HepG2 (cell line): ENCODE results near the gene CAPN14. TPM values are rescaled to one million over a fixed set of nuclear protein-coding genes. Genes with fewer than 3 reads are reported as not detected.

Experiments used
- ATAC-seq: fragments of 200-7000 bp; cut with Tn5 transposase; 3 replicates; pipeline ENCODE4 v1.9.1; 2020; ENCODE audit warnings: mild to moderate bottlenecking, moderate library complexity
- BruUV-seq: library from RNA; stranded (reverse); fragments of 400-500 nt; replicated peaks from 2 replicates; lab custom pipeline; 2021; lab: Mats Ljungman, UMichigan
- CTCF ChIA-PET: fragments of 300-600 bp; formaldehyde crosslinking; extraction: SDS; loops from one replicate; lab custom pipeline; 2021; ENCODE audit warnings: low total read pairs, inconsistent platforms, low intra/inter-chr PET ratio; lab: Yijun Ruan, JAX
- POLR2A ChIA-PET: fragments of 350-600 bp; sonication (Branson Sonifier 250); formaldehyde crosslinking; loops from one replicate; lab custom pipeline; 2020; ENCODE audit warnings: antibody characterized with exemption, inconsistent platforms; lab: Yijun Ruan, JAX
- DNase-seq: peaks from one replicate; pipeline ENCODE4 v3.0.0-alpha.2; 2015; ENCODE audit warnings: low spot score
- FAIRE-seq: peaks from 3 replicates; lab custom pipeline; 2011; peaks lifted over from hg19 to GRCh38; lab: Jason Lieb, UNC
- H2AFZ ChIP-seq: one replicate; pipeline ENCODE4 v1.6.1; 2011; ENCODE audit warnings: low read length, inconsistent platforms
- H3K27ac ChIP-seq: fragments of 300-600 bp; 3 replicates; pipeline ENCODE4 v1.8.0; 2011; ENCODE audit warnings: mixed run types, mild to moderate bottlenecking, mixed read lengths, low read length, inconsistent platforms; ENCODE audit not compliant: insufficient read depth; ENCODE audit errors: extremely low read length
- H3K27me3 ChIP-seq, 2 experiments: fragments of 200-600 bp in 1 of 2; 2 replicates in 1 of 2; 3 replicates in 1 of 2; pipeline versions ENCODE4 v1.6.0 to v1.8.0; 2011; ENCODE audit warnings: low read length in 2 of 2, mild to moderate bottlenecking in 2 of 2, moderate library complexity in 2 of 2, inconsistent platforms in 1 of 2; ENCODE audit not compliant: insufficient read depth in 2 of 2, control insufficient read depth in 1 of 2
- H3K36me3 ChIP-seq, 2 experiments: fragments of 200-600 bp in 1 of 2; replicated peaks in 1 of 2; 2 replicates in 1 of 2; 3 replicates in 1 of 2; pipeline versions ENCODE4 v1.5.1 to v1.8.0; 2011; ENCODE audit warnings: low read length in 2 of 2, inconsistent platforms in 1 of 2; ENCODE audit not compliant: insufficient read depth in 2 of 2, control insufficient read depth in 1 of 2
- H3K4me1 ChIP-seq: 2 replicates; pipeline ENCODE4 v1.5.1; 2012; ENCODE audit warnings: low read length, inconsistent platforms; ENCODE audit not compliant: insufficient read depth
- H3K4me2 ChIP-seq: 2 replicates; pipeline ENCODE4 v1.6.0; 2011; ENCODE audit warnings: low read depth, low read length, inconsistent platforms
- H3K4me3 ChIP-seq, 3 experiments: fragments of 200-600 bp in 1 of 3; sonication (generic), shearing (Covaris generic) in 1 of 3; replicated peaks in 1 of 3; 2 replicates each; pipeline ENCODE4 v1.5.1; 2011 to 2016; ENCODE audit warnings: low read length in 3 of 3, inconsistent platforms in 2 of 3, low read depth in 2 of 3, mild to moderate bottlenecking in 2 of 3, control low read depth in 1 of 3, mixed read lengths in 1 of 3; ENCODE audit not compliant: insufficient read depth in 1 of 3
- H3K79me2 ChIP-seq: one replicate; pipeline ENCODE4 v1.6.1; 2011; ENCODE audit warnings: low read length, inconsistent platforms; ENCODE audit not compliant: insufficient read depth
- H3K9ac ChIP-seq: 2 replicates; pipeline ENCODE4 v1.6.0; 2011; ENCODE audit warnings: mild to moderate bottlenecking, low read depth, low read length, inconsistent platforms; ENCODE audit not compliant: insufficient read depth
- H3K9me3 ChIP-seq: 2 replicates; pipeline ENCODE4 v1.5.1; 2012; ENCODE audit warnings: mild to moderate bottlenecking, low read length
- H4K20me1 ChIP-seq: 2 replicates; pipeline ENCODE4 v1.6.0; 2011; ENCODE audit warnings: inconsistent platforms, mild to moderate bottlenecking, low read length, moderate library complexity; ENCODE audit not compliant: insufficient read depth
- FOXM1 ChIP-seq: sonication (generic); formaldehyde crosslinking; IDR thresholded peaks from 2 replicates; pipeline ENCODE4 v1.5.0; 2020; ENCODE audit warnings: missing genetic modification reagents
- HMGA1 ChIP-seq: sonication (generic); formaldehyde crosslinking; conservative IDR thresholded peaks from 2 replicates; pipeline ENCODE4 v1.4.0; 2020; ENCODE audit warnings: missing genetic modification reagents
- MTERF4 ChIP-seq: sonication (generic); formaldehyde crosslinking; IDR thresholded peaks from 2 replicates; pipeline ENCODE4 v1.8.0; 2023; ENCODE audit warnings: mild to moderate bottlenecking, missing genetic modification reagents
- MTF1 ChIP-seq: sonication (generic); formaldehyde crosslinking; IDR thresholded peaks from 2 replicates; pipeline ENCODE4 v1.5.0; 2020; ENCODE audit warnings: missing genetic modification reagents
- PBX3 ChIP-seq: sonication (generic); formaldehyde crosslinking; IDR thresholded peaks from 2 replicates; pipeline ENCODE4 v1.8.1; 2023; ENCODE audit warnings: missing genetic modification reagents, inconsistent platforms, borderline replicate concordance
- ZBTB10 ChIP-seq: sonication (generic); formaldehyde crosslinking; IDR thresholded peaks from 2 replicates; pipeline ENCODE4 v1.4.0; 2020; ENCODE audit warnings: missing genetic modification reagents, borderline replicate concordance
- ZNF607 ChIP-seq: sonication (generic); formaldehyde crosslinking; IDR thresholded peaks from 2 replicates; pipeline ENCODE4 v1.5.1; 2020; ENCODE audit warnings: missing genetic modification reagents, mild to moderate bottlenecking, borderline replicate concordance
- WGBS: methylation state at CpG from one replicate; pipeline ENCODE4 v1.1.6; 2017; ENCODE audit warnings: low lambda C conversion rate; 5-methylcytosine and 5-hydroxymethylcytosine counted together
- in situ Hi-C: cut with HindIII; loops from 2 replicates; pipeline ENCODE4 v1.10.0; 2017; ENCODE audit warnings: low pct_unique_long_range_greater_than_20kb; ENCODE audit not compliant: extremely low pct_ligation_motif_present
- intact Hi-C: fragments of 100-400 bp; cut with micrococcal nuclease; formaldehyde crosslinking; loops from one replicate; pipeline ENCODE4 v1.10.0; 2022; ENCODE audit not compliant: unreplicated experiment
- polyA plus RNA-seq, 8 experiments: library from polyadenylated mRNA; depleted of rRNA in 3 of 8; stranded (reverse) in 7 of 8; unstranded in 1 of 8; fragments of >200 nt; fragmentation: Illumina TruSeq in 4 of 8; extraction: Trizol in 4 of 8; gene quantifications; 2 replicates each; pipeline versions ENCODE4 v1.2.1 to v1.2.3, GENCODE V29; 2011 to 2016; ENCODE audit warnings: low read depth in 4 of 8, missing spikeins in 1 of 8, mixed read lengths in 1 of 8; ENCODE audit not compliant: insufficient read depth in 1 of 8
- total RNA-seq, 5 experiments: library from RNA; depleted of rRNA; stranded (reverse); fragments of >200 nt; fragmentation: Illumina TruSeq; extraction: Trizol; gene quantifications; 2 replicates each; pipeline ENCODE4 v1.2.3, GENCODE V29; 2016; ENCODE audit warnings: low read depth in 1 of 5

The CAPN14 gene
- total and polyA plus RNA-seq, 2 of the 13 experiments (the other 11 are each of a cell fraction or from before 2014, with no cell fraction given) = not detected

DNA sequence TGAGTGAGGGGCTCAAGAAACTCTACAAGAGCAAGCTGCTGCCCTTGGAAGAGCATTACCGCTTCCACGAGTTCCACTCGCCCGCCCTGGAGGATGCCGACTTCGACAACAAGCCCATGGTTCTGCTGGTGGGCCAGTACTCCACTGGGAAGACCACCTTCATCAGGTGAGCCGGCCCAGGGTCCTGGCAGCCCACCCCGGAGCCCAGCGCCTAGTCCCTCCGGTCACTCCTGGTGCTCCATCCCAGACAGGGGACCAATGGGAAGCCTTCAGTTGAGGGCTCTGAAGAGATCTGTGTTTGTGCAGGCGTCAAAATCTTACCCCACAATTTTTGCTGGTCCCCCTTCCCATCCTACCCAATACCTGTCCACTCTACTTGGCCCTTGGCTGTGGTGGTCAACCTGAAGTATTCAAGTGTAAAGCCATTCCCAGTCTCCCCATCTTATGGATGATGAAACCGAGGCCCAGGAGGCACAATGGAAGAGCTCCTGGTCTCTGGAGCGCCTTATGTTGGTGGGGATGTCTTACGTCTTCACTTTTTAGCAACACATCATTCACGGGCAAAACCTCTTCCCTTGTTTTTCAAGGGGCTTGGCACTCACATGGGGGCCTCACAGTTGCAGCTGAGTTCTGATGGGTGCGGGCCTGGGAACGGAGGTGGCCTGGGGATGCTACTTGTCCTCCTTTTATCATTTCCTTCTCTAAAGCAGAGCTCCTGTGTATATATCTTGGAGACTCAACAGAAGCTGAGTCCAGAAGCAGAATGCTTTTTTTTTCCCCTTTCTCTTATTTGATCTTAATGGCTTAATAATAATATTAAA, 17.6 kb upstream of the CAPN14 start:
- Histone ChIP-seq H3K36me3 (no peaks in the 10 kb centered on the region), H3K79me2 (no peaks in the 10 kb centered on the region), H3K9me3 (no peaks in the 10 kb centered on the region), H3K4me1 (no peaks in the 10 kb centered on the region), H3K27me3 (peaks cover 0 to 29% of the 10 kb centered on the region in 2 experiments; a peak in 3 of 5 replicates), H3K4me3 (no peak overlapping the region), H3K9ac (no peak overlapping the region), H3K27ac (no peak overlapping the region), H2AFZ (no peak overlapping the region), H4K20me1 (no peaks in the 10 kb centered on the region), H3K4me2 (no peak overlapping the region)
- FAIRE-seq (no peak), DNase-seq (no peak), ATAC-seq (no peak)
- intact Hi-C loops (no loop called here), in situ Hi-C loops (no loop called here)
- BruUV-seq = no TSS peak
- ChIA-PET CTCF (no interaction called here), POLR2A (no interaction called here)
- WGBS = 70% methylated on average over 17 of the region's 17 CpGs
- TF ChIP-seq FOXM1 (CRISPR knock-in tag) (no peak), HMGA1 (CRISPR knock-in tag) (no peak), ZBTB10 (CRISPR knock-in tag) (no peak), MTERF4 (CRISPR knock-in tag) (no peak), PBX3 (CRISPR knock-in tag) (no peak), ZNF607 (CRISPR knock-in tag) (no peak), MTF1 (CRISPR knock-in tag) (no peak)
